ENCODE results near the gene ADCY5.

ADCY5 gene

DNA sequence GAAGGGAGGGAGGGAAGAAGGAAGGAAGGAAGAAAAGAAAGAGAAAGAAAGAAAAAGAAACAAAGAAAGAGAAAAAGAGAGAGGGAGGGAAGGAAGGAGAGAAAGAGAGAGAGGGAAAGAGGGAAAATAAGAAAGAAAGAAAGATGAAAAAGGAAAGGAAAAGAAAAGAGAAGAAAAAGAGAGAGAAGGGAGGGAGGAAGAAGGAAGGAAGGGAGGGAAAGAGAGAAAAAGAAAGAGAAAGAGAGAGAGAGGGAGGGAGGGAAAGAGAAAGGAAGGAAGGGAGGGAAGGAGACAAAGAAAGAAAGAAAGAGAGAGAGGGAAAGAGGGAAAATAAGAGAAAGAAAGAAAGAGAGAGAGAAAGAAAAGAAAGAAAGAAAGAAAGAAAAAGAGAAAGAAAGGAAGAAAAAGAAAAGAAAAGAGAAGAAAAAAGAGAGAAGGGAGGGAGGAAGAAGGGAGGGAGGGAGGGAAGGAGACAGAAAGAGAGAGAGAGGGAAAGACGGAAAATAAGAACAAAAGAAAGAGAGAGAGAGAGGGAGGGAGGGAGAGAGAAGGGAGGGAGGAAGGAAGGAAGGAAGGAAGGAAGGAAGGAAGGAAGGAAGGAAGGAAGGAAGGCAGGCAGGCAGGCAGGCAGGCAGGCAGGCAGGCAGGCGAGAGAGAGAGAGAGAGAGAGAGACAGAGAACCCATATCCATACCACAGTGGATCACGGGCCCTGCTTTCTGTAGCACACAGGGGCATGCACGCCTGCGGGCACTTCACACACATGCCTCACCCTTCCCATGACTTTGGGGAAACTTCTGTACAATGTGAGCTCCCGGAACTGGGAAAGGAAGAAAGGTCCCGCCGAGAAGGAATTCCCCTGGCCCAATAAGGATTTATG lies 52.5 kb downstream of the ADCY5 start:
- peak; percentile 58 for DNase-seq (ENCODE audit: low read depth)
- no peak overlapping the region for H3K4me3 ChIP-seq (ENCODE audit: low read length)
- TF ChIP-seq, protein P1, sequence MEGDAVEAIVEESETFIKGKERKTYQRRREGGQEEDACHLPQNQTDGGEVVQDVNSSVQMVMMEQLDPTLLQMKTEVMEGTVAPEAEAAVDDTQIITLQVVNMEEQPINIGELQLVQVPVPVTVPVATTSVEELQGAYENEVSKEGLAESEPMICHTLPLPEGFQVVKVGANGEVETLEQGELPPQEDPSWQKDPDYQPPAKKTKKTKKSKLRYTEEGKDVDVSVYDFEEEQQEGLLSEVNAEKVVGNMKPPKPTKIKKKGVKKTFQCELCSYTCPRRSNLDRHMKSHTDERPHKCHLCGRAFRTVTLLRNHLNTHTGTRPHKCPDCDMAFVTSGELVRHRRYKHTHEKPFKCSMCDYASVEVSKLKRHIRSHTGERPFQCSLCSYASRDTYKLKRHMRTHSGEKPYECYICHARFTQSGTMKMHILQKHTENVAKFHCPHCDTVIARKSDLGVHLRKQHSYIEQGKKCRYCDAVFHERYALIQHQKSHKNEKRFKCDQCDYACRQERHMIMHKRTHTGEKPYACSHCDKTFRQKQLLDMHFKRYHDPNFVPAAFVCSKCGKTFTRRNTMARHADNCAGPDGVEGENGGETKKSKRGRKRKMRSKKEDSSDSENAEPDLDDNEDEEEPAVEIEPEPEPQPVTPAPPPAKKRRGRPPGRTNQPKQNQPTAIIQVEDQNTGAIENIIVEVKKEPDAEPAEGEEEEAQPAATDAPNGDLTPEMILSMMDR (IDR thresholded peaks at IDR 0.05; ENCODE audit: insufficient read depth, low read depth, low read length, missing control alignments) = no peak

DNA sequence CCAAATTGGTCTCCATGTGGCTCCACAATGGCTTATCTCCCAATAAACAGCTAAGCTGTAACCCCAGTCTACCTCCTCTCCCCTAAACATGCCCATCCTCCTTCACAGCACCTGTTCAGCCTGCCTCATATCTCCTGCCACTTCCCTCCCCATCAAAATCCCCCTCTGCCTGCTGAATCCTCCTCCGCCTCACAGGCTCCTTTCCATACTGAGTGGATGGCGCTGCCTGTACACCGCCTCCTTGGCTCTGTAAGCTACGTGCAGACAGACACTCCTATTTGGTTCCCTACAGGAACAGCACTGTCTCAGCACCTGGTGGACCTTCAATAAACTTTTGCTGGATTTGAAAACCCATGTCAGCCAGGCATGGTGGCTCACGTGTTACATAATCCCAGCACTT lies 53.7 kb downstream of the ADCY5 start:
- DNase-seq (ENCODE audit: low read depth) = no peak
- no peak overlapping the region for H3K4me3 ChIP-seq (ENCODE audit: low read length)
- TF ChIP-seq, protein P1 (IDR thresholded peaks at IDR 0.05; ENCODE audit: insufficient read depth, low read depth, low read length, missing control alignments) = no peak

DNA sequence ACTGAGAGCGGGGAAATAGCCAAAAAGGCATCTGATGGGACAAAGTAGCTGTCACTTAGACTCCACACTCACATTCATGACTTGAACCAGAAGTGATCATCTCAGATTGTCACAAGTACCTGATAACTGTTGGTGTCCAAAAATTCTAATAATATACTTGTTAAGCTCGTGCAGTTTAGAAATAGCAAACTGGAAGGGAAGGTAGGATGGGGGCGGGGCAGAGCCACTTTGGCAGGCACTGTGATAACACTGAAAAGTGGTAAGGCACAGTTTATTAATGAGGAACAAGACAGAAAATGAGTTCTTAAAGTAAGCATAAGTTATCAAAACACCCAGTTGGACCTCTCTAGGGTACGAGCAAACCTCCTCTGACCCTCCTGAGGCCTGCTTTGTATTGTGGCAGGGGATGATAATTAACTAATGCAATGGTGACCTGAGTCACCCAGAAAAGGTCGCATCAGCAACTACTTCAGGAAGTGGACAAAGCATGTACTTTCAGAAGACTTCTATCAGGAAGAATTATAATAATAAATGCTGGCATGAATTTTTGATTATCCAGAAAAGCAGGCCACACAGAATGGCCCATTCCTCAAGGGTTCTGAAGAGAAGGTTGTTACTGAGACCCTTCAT lies 54.4 kb downstream of the ADCY5 start:
- TF ChIP-seq, protein P1 (IDR thresholded peaks at IDR 0.05; ENCODE audit: insufficient read depth, low read depth, low read length, missing control alignments) = no peak

DNA sequence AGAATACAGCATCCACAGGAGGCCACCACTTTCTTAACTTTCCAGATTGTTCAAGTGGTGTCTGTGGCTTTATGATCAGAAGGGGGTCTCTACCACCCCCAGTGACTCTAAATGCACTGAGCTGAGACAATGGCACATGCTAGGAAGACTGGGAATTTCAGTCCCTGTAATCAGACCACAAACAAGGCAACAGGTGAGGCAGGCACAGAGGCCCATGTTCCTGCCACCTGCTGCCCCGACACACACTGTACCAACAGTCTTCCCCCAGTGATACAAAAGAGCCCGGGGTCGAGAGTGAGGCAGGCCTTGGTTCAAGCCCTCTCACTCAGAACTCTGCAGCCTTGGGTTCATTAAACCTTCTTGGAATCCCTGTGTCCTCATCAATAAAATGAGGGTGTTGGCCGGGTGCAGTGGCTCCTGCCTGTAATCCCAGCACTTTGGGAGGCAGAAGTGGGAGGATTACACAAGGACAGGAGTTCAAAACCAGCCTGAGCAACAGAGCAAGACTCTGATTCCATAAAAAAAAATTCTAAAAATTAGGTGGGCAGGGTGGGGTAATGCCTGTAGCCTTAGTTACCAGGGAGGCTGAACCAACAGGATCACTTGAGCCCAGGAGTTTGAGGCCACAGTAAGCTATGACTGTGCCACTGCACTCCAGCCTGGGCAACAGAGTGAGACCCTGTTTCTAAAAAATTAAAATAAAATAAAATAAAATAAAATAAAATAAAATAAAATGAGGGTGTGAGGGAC lies 55.8 kb downstream of the ADCY5 start:
- no peak overlapping the region for H3K4me3 ChIP-seq (ENCODE audit: low read length)
- TF ChIP-seq, protein P1 (IDR thresholded peaks at IDR 0.05; ENCODE audit: insufficient read depth, low read depth, low read length, missing control alignments) = no peak
- DNase-seq (ENCODE audit: low read depth) = peak; percentile 10

More for the DNA sequence above, 54.4 kb downstream of the ADCY5 start:
- no peak overlapping the region for H3K4me3 ChIP-seq (ENCODE audit: low read length)
- DNase-seq (ENCODE audit: low read depth) = no peak

DNA sequence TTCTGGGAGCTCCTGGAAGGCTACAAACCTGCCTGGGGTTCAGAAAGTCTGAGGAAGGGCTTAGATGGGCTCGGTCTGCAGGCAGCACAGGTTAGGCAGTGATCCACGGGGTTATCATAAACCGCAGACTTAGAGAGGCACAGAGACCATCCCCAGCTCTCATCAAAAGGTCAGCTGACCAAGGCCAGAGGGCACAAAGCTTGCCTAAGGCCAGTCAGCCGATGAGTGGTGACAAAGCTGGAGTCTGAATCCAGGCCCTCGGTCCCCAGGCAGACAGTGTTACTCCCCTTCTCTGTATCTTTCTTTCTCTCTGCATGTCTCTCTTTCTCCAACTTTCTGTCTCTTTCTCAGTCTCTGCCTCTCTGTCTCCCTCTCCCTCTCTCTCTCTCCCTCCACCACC lies 56.5 kb downstream of the ADCY5 start:
- TF ChIP-seq, protein P1 (IDR thresholded peaks at IDR 0.05; ENCODE audit: insufficient read depth, low read depth, low read length, missing control alignments) = no peak
- no peak overlapping the region for H3K4me3 ChIP-seq (ENCODE audit: low read length)
- no peak for DNase-seq (ENCODE audit: low read depth)

DNA sequence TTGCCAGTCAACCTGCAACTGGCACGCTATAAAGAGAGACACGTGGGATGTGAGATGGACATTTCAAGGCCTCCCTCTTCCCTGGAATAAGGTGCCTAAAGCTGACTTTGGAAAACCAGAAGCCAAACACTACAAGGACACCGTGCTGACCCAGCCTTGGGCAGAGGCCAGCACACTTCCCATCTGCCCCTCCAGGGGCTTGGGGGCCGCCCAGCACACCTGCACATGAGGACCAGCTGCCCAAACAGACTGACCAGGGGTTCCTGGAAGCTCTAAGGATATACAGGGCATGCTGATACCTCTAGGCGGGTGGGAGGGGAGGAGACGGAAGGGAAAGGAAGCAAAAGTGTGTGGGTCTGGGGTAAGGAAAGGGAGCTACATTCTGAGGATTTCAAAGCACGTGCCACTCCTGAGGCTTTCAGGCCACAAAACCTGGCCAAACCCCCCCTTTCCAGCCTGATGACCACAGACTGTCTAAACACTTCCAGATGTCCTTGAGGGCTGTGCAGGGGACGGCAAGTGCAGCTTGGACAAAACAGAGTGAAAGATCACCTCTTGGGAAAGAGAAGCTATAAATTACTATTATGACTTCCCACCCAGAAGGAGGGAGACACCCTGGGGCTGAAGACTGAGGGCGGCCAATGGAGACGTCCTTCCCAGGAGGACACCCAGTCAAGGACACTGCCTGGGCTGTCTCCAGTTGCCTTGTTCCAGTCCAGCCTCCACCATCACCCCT lies 57.9 kb downstream of the ADCY5 start:
- no peak for DNase-seq (ENCODE audit: low read depth)
- no peak overlapping the region for H3K4me3 ChIP-seq (ENCODE audit: low read length)
- TF ChIP-seq, protein P1 (IDR thresholded peaks at IDR 0.05; ENCODE audit: insufficient read depth, low read depth, low read length, missing control alignments) = no peak
